NCI-H1105 (cell line): Measurements from ENCODE around the gene SLC5A5.

Experiments used
- DNase-seq: peaks from one replicate; lab custom pipeline; 2025; lab: John Stamatoyannopoulos, UW

Gene SLC5A5

DNA sequence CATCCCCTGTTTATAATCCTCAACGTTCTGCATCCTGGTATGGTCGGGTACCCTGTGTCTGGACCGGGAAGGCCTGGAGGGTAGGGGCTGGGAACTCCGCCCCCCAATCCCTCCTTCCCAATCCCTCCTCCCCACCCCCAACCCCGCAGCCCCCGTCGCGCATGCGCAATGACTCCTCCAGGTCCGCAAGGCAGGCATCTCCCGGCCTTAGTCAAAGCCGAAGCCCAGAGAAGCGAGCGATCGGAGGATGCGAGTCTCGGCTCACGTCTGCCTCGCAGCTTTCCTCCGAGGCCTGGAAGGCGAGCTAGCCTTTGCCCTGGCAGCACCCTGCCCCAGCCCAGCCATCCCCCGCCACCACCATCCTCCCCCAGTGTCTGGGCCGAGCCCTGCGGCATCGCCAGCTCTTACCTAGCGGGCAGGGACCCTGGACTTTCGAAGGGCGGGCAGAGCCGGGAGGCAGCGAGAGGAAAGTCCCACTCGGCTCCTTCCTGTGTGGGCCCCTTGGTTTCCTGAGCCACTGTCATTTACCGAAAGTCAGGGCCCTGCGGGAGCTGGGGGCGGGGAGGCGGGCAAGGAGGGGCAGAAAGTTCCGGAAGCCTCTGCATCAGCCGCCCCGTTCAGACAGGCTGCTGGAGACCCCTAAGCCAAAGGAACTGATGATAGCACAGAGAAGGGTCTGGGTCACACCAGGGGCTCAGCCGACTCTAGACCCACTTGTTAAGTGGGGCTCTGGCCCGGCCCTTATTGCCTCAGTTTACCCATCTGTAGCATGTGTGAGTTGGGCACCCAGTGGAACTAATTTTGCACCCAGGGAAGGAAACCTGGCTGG, 24.0 kb upstream of the SLC5A5 start, which contains the start of gene JAK3:
TSS of gene JAK3 (minus strand) at position 445 of the 829 bp plus-strand sequence. CDS start 3,565 bp downstream, outside the sequence.
- no peak for DNase-seq

DNA sequence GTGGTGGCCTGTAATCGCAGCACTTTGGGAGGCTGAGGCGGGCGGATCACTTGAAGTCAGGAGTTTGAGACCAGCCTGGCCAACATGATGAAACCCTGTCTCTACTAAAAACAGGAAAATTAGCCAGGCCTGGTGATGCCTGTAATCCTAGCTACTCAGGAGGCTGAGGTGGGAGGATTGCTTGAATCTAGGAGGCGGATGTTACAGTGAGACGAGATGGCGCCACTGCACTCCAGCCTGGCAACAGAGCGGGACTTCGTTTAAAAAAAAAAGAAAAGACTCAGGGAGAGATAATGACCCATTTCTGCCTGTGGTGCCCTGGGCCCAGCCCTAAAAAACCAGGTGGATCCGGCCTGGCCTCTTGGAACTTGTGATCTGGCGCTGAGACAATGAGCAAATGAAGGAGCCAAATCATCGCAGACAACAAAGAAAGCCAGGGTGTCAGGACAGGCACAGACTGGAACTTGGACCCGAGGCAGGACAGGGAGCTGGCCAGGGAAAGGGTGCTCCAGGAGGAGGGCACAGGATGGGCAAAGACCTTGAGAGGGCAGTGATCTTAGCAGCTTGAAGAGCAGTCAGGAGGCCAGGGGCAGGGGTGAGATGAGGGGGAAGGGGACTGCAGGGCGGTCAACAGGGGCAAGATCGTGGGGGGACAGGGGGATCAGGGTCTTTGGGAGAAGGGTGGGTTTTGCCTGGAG, 23.0 kb upstream of the SLC5A5 start:
- DNase-seq: no peak

DNA sequence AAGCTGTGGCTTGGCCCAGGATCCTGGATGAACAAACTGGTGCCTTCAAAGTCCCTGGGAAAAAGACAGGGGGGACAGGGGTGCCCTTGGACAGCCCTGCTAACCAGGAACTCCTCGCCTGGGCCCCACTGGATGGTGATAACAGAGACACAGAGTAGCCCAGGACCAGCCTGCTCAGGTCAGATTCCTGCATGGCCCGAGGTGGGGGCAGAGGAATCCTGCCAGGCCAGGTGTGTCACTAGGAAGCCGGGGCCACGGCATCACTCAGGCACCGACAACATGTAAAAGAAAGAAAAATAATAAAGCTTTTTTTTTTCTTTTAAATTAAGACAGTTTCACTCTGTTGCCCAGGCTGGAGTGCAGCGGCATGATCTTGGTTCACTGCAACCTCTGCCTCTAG, 17.7 kb upstream of the SLC5A5 start:
- DNase-seq: no peak

DNA sequence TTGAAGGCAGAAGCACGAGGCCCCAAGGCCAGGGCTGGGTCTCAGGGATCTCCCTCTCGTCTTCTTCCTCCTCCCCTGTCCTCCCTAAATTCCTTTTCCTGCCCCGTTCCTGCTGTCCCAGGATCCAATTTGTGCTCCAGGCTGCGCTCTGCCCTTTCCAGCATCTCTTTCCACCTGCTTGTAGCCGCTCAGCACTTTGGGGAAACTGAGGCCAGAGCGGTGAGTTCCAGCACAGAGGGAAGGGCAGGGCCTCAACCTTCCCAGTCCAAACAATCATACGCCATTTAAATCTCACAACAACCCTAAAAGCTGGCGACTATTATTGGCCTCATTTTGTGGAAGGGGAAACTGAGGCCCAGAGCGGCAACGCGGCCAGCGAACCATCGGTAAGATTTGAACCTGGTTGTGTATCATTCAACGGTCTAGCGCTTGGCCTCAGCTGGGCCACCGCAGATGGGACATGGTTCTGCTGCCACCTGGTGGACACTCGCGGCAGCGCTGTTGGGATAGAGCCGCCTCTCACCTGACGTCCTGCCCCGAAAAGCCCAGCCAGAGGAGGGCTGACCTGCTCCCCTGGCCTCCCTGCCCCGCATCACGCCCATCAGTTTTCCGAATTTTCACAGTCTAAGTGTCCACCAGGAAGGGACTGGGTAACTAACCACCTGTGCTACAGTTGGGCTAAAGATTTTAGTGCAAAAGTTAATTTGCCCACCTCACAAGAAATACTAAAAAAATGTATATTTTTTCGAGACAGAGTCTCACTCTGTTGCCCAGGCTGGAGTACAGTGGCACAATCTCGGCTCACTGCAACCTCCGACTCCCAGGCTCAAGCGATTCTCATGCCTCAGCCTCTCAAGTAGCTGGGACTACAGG, 16.2 kb upstream of the SLC5A5 start:
- peak; percentile 66 for DNase-seq

DNA sequence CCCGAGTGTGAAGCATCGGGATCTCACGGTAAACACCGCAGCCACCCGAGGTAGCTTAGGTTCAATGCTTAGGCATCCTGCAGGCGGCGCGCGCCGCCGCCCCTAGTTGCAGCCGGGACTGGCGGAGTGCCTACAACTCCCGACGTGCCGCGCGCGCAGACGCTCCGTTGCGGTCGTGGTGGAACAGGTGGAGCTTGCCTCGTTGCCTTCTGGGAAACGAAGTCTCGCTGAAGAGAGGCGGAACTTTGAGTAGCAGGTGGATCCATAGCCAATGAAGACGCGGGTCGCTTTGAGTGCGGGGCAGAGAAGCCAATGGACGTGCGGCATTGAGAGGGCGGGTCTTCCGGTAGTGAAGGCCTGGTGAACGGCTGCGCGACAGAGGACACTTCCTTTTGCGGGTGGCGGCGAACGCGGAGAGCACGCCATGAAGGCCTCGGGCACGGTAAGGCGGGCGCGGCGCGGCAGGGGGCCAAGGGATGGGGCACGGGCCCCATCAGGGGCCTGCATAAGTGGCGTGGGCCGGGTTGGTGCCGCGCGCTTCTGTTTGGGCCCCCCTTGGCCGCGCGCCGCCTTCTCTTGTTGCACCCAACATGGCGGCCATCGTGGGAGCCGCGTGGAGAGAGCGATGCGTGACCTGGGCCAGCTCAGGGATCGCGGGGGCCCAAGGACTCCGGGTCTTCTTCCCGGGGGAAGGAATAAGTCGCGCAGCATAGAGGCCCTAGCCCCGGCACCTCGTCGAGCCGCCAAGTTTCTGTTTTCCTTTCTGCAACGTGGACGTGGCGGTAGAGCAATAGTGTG, 12.0 kb upstream of the SLC5A5 start, which contains the start of gene RPL18A:
TSS of gene RPL18A (plus strand) at position 378 of the 798 bp plus-strand sequence. CDS start at position 425, 47 bp downstream.
- DNase-seq: peak; percentile 99

DNA sequence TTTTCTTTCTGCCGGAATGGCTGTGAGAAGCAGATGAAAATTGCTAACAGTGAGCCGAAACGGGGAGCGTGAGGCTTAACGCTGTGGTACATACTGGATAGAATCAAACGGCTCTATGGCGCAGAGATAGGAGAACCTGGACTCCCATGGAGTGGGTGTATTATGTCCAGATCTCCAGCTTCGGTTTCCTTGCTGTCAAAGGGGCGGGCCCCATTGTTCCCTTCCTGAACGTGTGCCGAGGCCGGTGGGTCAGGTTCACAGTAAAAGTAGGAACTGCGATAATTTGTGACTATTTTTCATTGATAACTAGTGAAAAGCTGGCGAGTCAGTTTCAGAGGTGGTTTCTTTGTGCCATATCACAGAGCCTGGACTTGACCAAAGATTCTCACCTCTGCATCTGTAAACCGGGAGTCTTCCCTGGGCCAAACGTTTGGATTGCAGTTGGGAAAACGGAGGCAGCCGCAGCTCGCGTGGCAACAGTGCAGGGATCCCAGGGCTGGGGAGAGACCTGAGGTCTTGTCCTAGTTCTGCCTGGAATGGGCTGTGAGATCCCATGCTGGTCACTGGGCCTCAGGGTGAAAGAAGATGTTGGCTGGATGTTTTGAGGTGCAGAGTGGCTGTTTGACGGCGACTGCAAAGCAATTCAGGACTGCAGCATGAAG, 11.3 kb upstream of the SLC5A5 start:
- no peak for DNase-seq

DNA sequence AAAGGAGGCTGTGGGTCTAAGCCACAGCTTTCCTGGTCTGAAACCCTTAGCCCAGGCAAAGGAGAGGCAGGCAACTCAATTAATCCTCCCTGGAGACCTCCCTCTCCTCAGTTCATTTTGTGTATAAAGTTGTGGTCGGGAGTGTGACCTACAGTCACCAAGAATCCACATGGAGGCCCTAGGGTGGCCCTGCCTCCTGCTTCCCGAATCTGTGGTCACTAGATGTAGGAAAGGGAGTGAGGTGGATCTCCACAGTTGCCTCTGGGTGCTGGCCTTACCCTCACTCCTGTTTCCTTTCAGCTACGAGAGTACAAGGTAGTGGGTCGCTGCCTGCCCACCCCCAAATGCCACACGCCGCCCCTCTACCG, 10.8 kb upstream of the SLC5A5 start:
- DNase-seq: no peak

DNA sequence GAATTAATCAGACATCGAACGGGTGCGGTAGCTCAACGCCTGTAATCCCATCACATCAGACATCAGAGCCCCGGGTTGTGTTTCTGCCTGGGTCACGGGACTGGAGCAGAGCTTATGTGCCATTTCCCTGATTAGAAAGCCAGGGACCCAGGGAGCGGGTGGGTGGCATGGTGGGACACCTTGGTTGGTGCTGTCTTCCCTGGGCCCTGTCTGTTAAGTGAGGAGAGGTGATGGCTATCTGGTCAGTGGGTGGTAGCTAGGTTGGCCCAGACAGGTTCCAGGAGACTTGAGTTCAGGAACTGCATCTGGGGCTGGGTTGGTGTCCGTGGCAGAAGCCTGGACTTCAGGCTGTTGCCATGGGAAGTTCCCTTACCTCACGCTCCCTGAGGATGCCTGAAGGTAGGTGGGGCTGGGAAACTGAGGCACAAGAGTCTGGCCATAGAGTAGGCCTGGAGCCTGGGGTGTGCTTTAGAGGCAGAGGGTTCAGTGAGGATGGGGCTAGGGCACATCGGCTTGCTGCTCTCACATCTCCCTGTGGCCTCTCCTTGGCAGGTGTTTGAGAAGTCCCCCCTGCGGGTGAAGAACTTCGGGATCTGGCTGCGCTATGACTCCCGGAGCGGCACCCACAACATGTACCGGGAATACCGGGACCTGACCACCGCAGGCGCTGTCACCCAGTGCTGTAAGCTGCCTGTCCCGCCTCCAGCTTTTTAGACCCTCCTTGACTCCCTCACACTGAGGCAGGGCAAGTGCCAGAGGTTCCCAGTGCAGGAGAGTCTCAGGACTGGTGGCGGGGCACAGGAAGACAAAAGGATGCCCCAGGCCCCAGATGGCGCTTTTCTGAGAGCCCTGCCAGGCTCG, 10.0 kb upstream of the SLC5A5 start:
- no peak for DNase-seq

DNA sequence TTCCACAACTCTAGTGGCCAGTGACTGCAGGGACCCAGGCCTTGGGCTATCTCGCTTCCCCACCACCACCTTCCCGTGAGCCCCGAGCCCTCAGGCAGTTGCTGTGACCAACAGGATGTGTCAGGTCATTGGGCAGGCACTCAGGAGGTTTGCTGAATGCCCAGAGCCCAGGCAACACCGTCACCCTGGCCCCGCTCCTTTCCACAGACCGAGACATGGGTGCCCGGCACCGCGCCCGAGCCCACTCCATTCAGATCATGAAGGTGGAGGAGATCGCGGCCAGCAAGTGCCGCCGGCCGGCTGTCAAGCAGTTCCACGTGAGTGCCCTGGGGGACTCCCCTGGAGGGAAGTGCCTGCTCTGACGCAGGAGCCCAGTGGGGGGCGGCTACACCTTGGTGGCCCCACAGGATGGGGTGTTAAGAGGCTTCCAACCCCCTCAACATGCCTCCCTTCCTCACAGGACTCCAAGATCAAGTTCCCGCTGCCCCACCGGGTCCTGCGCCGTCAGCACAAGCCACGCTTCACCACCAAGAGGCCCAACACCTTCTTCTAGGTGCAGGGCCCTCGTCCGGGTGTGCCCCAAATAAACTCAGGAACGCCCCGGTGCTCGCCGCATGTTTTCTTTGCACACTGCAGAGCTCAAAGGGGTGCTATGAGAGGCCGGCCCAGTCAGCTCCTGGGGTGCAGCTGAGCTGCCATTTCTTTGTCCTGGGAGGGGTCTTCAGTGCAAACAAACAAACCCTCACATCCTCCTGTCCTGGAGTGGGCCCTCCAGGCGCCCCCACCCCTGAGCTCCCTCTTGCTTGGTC, 8.8 kb upstream of the SLC5A5 start:
- no peak for DNase-seq

DNA sequence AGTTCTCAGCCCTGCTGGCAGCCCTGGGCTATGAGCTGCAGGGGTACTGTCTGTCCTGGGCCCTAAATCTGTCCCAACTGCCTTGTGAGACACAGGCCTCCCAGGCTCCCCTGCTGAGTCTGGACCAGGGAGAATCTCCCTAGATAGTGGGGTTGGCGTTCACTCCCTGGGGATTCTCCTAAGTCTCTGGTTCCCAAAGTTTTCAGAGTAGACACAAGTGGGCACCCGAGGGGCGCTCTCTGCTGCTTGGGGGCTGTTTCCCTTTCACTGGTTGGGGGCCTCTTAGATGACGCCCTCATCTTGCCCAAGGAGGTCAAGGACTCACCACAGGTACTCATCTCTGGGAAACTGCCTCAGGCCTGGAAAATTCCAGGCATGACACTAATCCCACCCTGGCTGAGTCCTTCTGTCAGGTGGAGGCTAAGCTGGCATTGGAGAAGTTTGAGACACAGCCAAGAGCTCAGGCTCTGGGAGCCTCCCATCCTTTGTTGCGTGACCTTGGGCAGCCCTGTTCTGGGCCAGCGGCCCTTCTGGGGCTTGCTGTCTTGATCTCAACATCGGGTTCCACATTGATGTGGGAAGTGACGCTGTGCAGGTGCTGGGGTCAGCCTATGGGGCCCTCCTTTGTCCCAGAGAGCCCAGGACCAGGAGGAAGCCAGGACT, 8.1 kb upstream of the SLC5A5 start:
- DNase-seq: no peak

DNA sequence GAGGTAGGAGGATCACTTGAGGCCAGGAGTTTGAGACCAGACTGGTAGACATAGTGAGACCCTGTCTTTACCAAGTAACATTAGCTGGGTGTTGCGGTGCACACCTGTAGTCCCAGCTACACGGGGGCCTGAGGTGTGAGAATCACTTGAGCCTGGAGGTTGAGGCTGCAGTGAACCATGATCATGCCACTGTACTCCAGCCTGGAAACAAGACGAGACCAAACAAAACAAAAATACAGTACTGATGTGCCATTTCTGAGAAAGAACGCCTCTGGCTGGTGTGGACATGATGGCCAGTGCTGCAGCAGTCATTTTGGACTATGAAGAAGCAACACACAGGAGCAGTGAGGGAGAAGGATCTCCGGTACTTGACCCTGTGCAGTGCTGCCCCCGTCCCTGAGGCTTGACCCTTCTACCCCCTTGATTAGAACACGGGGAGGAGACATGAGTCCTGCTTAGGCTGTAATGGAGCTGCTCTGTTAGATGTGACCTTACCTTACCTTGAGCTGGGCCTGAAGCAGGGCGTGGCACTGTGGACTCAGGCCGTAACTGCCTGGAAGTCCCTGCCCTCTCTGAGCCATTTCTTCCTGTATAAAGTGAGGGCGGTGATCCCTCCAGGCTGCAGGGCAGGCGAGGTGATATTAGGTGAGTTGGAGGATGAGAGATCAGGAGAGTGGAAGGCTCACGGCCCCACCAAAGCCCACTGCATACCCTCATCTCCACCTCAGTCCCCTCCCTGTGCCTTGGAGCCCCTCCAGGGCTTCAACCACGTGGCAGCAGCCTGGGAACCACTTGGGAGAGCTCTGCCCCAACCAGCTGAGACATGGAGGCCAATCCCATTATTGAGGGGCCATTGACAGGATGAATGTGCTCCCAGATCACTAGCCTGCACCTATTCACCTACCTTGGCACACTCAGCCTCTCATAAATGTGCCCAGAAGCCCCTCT, 6.1 kb upstream of the SLC5A5 start:
- DNase-seq: no peak

DNA sequence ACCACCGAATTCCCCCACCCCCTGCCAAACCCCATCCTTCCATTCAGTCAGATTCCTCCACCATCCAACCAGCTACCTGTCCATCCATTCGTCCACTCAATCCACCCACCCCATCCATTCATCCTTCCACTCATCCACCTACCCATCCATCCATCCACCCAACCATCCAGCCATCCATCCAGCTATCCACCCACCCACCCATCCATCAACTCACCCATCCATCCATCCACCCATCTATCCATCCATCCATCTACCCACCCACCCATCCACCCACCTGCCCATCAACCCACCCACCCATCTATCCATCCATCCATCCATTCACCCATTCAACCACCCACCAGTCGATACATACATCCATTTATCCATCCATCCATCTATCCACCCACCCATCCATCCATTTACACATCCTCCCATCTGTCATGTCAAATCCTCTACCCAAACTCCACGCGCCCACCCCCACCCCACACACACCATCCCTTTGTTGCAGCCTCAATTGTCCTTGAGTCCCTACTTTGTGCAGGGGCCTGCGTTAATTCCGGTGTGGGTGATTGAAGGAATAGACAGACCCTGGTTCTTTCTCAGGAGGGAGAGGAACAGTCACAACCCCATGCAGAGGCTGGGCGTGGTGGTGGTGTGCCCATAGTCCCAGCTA, 5.3 kb upstream of the SLC5A5 start:
- no peak for DNase-seq

DNA sequence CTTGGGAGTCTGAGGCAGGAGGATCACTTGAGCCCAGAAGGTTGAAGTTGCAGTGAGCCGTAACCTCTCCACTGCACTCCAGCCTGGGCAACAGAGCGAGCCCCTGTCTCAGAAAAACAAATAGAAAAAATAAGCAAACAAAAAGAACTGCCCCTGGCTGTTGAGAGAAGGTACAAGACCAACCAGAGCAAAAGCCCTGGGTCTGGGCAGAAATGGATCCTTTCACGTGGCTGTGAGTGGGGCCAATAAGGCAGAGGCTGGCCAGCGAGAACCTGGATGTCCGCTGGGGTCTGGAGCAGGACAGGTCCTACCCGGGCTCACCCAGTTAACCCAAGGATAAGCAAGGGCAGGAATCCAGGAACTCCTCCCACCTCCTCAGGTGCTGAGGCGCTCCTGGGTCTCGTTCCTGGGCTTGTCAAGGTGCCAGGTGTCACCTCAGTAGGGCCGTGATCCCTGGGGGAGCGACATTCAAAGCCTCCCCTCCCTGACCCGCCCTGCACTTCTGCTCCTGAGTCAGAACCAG, 4.7 kb upstream of the SLC5A5 start:
- DNase-seq: no peak

DNA sequence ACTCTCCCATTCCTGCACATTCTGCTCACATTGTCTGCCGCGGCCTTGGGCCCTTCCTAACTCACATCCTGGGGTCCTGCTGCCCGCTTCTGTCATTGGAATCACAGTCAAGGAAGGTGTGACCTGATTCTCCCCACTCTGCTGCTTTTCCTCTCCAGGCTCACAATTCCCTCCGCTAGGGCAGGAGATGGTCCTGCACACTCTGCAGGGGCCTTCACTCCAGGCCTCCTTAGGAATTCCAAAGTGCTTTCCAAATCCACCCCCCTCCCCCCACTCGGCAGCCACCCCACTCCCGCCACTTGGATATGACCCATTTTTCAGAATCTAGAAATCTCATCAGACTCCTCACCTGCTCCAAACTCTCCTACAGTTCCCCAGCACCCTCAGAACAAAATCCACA, 3.1 kb upstream of the SLC5A5 start:
- DNase-seq: no peak

DNA sequence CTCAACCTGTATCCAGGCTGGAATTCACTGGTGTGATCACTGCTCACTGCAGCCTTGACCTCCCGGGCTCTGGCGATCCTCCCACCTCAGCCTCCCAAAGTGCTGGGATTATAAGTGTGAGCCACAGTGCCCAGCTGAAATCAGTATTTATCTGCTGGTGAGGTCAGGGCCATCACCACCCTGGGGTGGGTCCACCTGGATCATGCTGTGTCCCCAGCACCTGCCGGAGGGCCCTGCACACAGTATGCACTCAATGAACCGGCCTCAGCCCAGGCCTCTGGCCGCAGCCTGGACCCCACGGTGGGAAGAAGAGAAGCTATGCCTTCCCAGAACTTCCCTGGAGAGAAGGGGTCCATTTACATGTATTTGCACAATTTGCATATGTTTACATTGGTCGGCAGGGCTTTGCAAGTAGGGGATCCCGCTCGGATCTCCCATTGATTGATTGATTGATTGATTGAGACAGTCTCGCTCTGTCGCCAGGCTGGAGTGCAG, 2.6 kb upstream of the SLC5A5 start:
- no peak for DNase-seq
